ENCODE results near the gene TCF23. TPM values are rescaled to one million over a fixed set of nuclear protein-coding genes. Genes with fewer than 3 reads are reported as not detected.
A peak's percentile ranks its signal among the peaks of the same experiment; 100 is the strongest.

The TCF23 gene
- total RNA-seq, 1 experiment from 2014 or later = 0.13 TPM

- CTCF ChIA-PET = interaction anchor here (0.6 to 6.6 kb wide), 3 partner anchors 15 to 88 kb away, joined by 5 to 43 read pairs (median 6); no protein-coding TSS in a partner anchor
- H3K36me3 Mint-ChIP-seq = no peaks in the 10 kb centered on the region
- no peaks in the 10 kb centered on the region for H3K9me3 Mint-ChIP-seq
- no peak overlapping the region for H3K27ac Mint-ChIP-seq
- ATAC-seq (no peak), DNase-seq (ENCODE audit: low spot score) (no peak)
- no peak overlapping the region for H3K4me3 Mint-ChIP-seq
- TF ChIP-seq ESRRA (CRISPR knock-in tag; IDR thresholded peaks at IDR 0.05; ENCODE audit: borderline replicate concordance) (no peak), ZNF671 (CRISPR knock-in tag; IDR thresholded peaks at IDR 0.05) (no peak), JUN (CRISPR knock-in tag; IDR thresholded peaks at IDR 0.05) (no peak), NFE2L1 (CRISPR knock-in tag; IDR thresholded peaks at IDR 0.05) (no peak)
- no peaks in the 10 kb centered on the region for H3K27me3 Mint-ChIP-seq (ENCODE audit: low read depth)
- POLR2A ChIA-PET = interaction anchor here (1.1 kb wide), 1 partner anchor 21 kb away, joined by 3 read pairs; no protein-coding TSS in a partner anchor
- H3K4me1 Mint-ChIP-seq = peaks cover 3% of the 10 kb centered on the region
These were observed 5.7 kb downstream of the TCF23 start for GRCh38 chr2:27154488-27154887.

GRCh38 chr2:27155069-27155520, 6.3 kb downstream of the TCF23 start:
- H3K27me3 Mint-ChIP-seq (ENCODE audit: low read depth) = no peaks in the 10 kb centered on the region
- ATAC-seq = no peak
- no peaks in the 10 kb centered on the region for H3K36me3 Mint-ChIP-seq
- H3K9me3 Mint-ChIP-seq = no peaks in the 10 kb centered on the region
- H3K4me1 Mint-ChIP-seq = peaks cover 3% of the 10 kb centered on the region
- no peak for DNase-seq (ENCODE audit: low spot score)
- no peak overlapping the region for H3K27ac Mint-ChIP-seq
- ChIA-PET POLR2A (interaction anchor here (1.1 kb wide), 1 partner anchor 20 kb away, joined by 3 read pairs; no protein-coding TSS in a partner anchor), CTCF (interaction anchor here (0.6 to 6.6 kb wide), 3 partner anchors 15 to 36 kb away, joined by 4 to 43 read pairs (median 6); no protein-coding TSS in a partner anchor)
- TF ChIP-seq ZNF138 (CRISPR knock-in tag; conservative IDR thresholded peaks at IDR 0.05) = no peak
- TF ChIP-seq ZSCAN18 (CRISPR knock-in tag; IDR thresholded peaks at IDR 0.05) = no peak
- TF ChIP-seq NFATC4 (CRISPR knock-in tag; IDR thresholded peaks at IDR 0.05) = no peak
- no peak for TF ChIP-seq FOXP1 (CRISPR knock-in tag; IDR thresholded peaks at IDR 0.05; ENCODE audit: borderline replicate concordance)
- TF ChIP-seq NFYB (CRISPR knock-in tag; conservative IDR thresholded peaks at IDR 0.05; ENCODE audit: low read depth) = no peak
- TF ChIP-seq PREB (CRISPR knock-in tag; IDR thresholded peaks at IDR 0.05; ENCODE audit: borderline replicate concordance) = no peak
- TF ChIP-seq USF2 (CRISPR knock-in tag; IDR thresholded peaks at IDR 0.05) = no peak
- no peak overlapping the region for H3K4me3 Mint-ChIP-seq

GRCh38 chr2:27158468-27158867, 9.7 kb downstream of the TCF23 start:
- no peak for DNase-seq (ENCODE audit: low spot score)
- CTCF ChIA-PET = interaction anchor here (0.8 to 6.6 kb wide), 6 partner anchors 11 to 145 kb away, joined by 3 to 43 read pairs (median 6); partner anchors contain the start of genes KHK and PREB
- POLR2A ChIA-PET = interaction anchor here (1.0 to 1.2 kb wide), 2 partner anchors 9 to 24 kb away, joined by 3 to 6 read pairs; partner anchors contain the start of genes PREB and TCF23
- no peaks in the 10 kb centered on the region for H3K9me3 Mint-ChIP-seq
- H3K4me1 Mint-ChIP-seq = peaks cover 3% of the 10 kb centered on the region
- H3K27ac Mint-ChIP-seq = no peak overlapping the region
- no peaks in the 10 kb centered on the region for H3K36me3 Mint-ChIP-seq
- no peak for TF ChIP-seq SOX15 (CRISPR knock-in tag; IDR thresholded peaks at IDR 0.05)
- no peak for TF ChIP-seq GRHL2 (CRISPR knock-in tag; IDR thresholded peaks at IDR 0.05; ENCODE audit: insufficient replicate concordance, severe bottlenecking)
- TF ChIP-seq GTF2I (CRISPR knock-in tag; conservative IDR thresholded peaks at IDR 0.05) = no peak
- TF ChIP-seq NR1H2 (CRISPR knock-in tag; IDR thresholded peaks at IDR 0.05) = no peak
- TF ChIP-seq ZNF121 (CRISPR knock-in tag; IDR thresholded peaks at IDR 0.05) = no peak
- TF ChIP-seq KAT7 (CRISPR knock-in tag; IDR thresholded peaks at IDR 0.05; ENCODE audit: borderline replicate concordance) = no peak
- TF ChIP-seq MXD4 (CRISPR knock-in tag; IDR thresholded peaks at IDR 0.05; ENCODE audit: borderline replicate concordance) = no peak
- H3K27me3 Mint-ChIP-seq (ENCODE audit: low read depth) = no peaks in the 10 kb centered on the region
- ATAC-seq = peak; percentile 27
- H3K4me3 Mint-ChIP-seq = no peak overlapping the region
